HepG2 (cell line): Measurements from ENCODE around the gene B4GALT3. TPM values are rescaled to one million over a fixed set of nuclear protein-coding genes. Genes with fewer than 3 reads are reported as not detected.

Experiments
- BCLAF1 ChIP-seq: fragments of 450-650 bp; IDR thresholded peaks from 2 replicates; pipeline ENCODE4 v1.6.1; 2017; ENCODE audit warnings: mild to moderate bottlenecking
- BORCS8-MEF2B ChIP-seq: sonication (generic); formaldehyde crosslinking; IDR thresholded peaks from 2 replicates; pipeline ENCODE4 v1.8.0; 2022; ENCODE audit warnings: mild to moderate bottlenecking, missing genetic modification reagents
- CCDC6 ChIP-seq: sonication (generic); formaldehyde crosslinking; IDR thresholded peaks from 2 replicates; pipeline ENCODE4 v1.8.1; 2022; ENCODE audit warnings: mild to moderate bottlenecking, missing genetic modification reagents, moderate library complexity
- GATAD2A ChIP-seq: IDR thresholded peaks from 2 replicates; pipeline ENCODE4 v1.6.1; 2016
- HOXA3 ChIP-seq: sonication (generic); formaldehyde crosslinking; IDR thresholded peaks from 2 replicates; pipeline ENCODE4 v1.5.0; 2020; ENCODE audit warnings: missing genetic modification reagents
- IRX3 ChIP-seq: sonication (generic); formaldehyde crosslinking; IDR thresholded peaks from 2 replicates; pipeline ENCODE4 v1.8.1; 2023; ENCODE audit warnings: mild to moderate bottlenecking, low read depth, missing genetic modification reagents, borderline replicate concordance
- MAFK ChIP-seq, 2 experiments: IDR thresholded peaks in 1 of 2; conservative IDR thresholded peaks in 1 of 2; 2 replicates each; pipeline ENCODE4 v1.6.1; 2011; ENCODE audit warnings: improper control_type of control experiment in 2 of 2, low read length in 2 of 2
- MIER3 ChIP-seq: IDR thresholded peaks from 2 replicates; pipeline ENCODE4 v1.6.1; 2016; ENCODE audit warnings: missing compliant biosample characterization, borderline replicate concordance
- NFYC ChIP-seq: IDR thresholded peaks from 2 replicates; pipeline ENCODE4 v1.6.1; 2016; ENCODE audit warnings: missing genetic modification reagents, missing compliant biosample characterization
- ONECUT2 ChIP-seq: sonication (generic); formaldehyde crosslinking; IDR thresholded peaks from 2 replicates; pipeline ENCODE4 v1.4.0; 2020; ENCODE audit warnings: missing genetic modification reagents
- PRPF4 ChIP-seq: fragments of 200-400 bp; formaldehyde crosslinking; IDR thresholded peaks from 2 replicates; pipeline ENCODE4 v1.6.1; 2016; ENCODE audit warnings: low read length, low read depth; ENCODE audit not compliant: poor library complexity, severe bottlenecking
- RXRA ChIP-seq: sonication (generic); formaldehyde crosslinking; IDR thresholded peaks from 2 replicates; pipeline ENCODE4 v1.5.1; 2020; ENCODE audit warnings: missing genetic modification reagents
- THAP9 ChIP-seq: sonication (generic); formaldehyde crosslinking; IDR thresholded peaks from 2 replicates; pipeline ENCODE4; 2020; ENCODE audit warnings: missing genetic modification reagents, mild to moderate bottlenecking, borderline replicate concordance
- ZFP90 ChIP-seq: sonication (generic); formaldehyde crosslinking; IDR thresholded peaks from 2 replicates; pipeline ENCODE4 v1.8.0; 2022; ENCODE audit warnings: missing genetic modification reagents, mild to moderate bottlenecking, inconsistent platforms, borderline replicate concordance
- ZHX2 ChIP-seq, 2 experiments: sonication (generic) in 1 of 2; formaldehyde crosslinking in 1 of 2; IDR thresholded peaks; 2 replicates each; pipeline versions ENCODE4 v1.6.1 to v1.9.0; 2014 to 2022; ENCODE audit warnings: antibody characterized with exemption in 1 of 2, borderline replicate concordance in 1 of 2, inconsistent platforms in 1 of 2, low read depth in 1 of 2, missing genetic modification reagents in 1 of 2
- ZNF160 ChIP-seq: sonication (generic); formaldehyde crosslinking; IDR thresholded peaks from 2 replicates; pipeline ENCODE4 v1.8.0; 2022; ENCODE audit warnings: mild to moderate bottlenecking, inconsistent platforms, missing genetic modification reagents
- polyA plus RNA-seq, 8 experiments: library from polyadenylated mRNA; depleted of rRNA in 3 of 8; stranded (reverse) in 7 of 8; unstranded in 1 of 8; fragments of >200 nt; fragmentation: Illumina TruSeq in 4 of 8; extraction: Trizol in 4 of 8; gene quantifications; 2 replicates each; pipeline versions ENCODE4 v1.2.1 to v1.2.3, GENCODE V29; 2011 to 2016; ENCODE audit warnings: low read depth in 4 of 8, missing spikeins in 1 of 8, mixed read lengths in 1 of 8; ENCODE audit not compliant: insufficient read depth in 1 of 8
- total RNA-seq, 5 experiments: library from RNA; depleted of rRNA; stranded (reverse); fragments of >200 nt; fragmentation: Illumina TruSeq; extraction: Trizol; gene quantifications; 2 replicates each; pipeline ENCODE4 v1.2.3, GENCODE V29; 2016; ENCODE audit warnings: low read depth in 1 of 5

B4GALT3 gene
- total and polyA plus RNA-seq, 2 of the 13 experiments (the other 11 are each of a cell fraction or from before 2014, with no cell fraction given): 35.6 to 40.4 TPM

- TF ChIP-seq ZHX2 (IDR thresholded peaks at IDR 0.05; ENCODE audit: low read depth): no peak
- TF ChIP-seq ZHX2 (CRISPR knock-in tag; IDR thresholded peaks at IDR 0.05; ENCODE audit: borderline replicate concordance): 0 out of 2 replicates have a peak, but pooled peaks have one; percentile 53
- peak; percentile 96 for TF ChIP-seq RXRA (CRISPR knock-in tag)
- peak; percentile 43; the same call in 1 of the 2 replicates for TF ChIP-seq ZNF160 (CRISPR knock-in tag)
- no peak for TF ChIP-seq THAP9 (CRISPR knock-in tag)
- peak; percentile 73 for TF ChIP-seq IRX3 (CRISPR knock-in tag)
- peak; percentile 71; the same call in 1 of the 2 replicates for TF ChIP-seq ZFP90 (CRISPR knock-in tag)
- TF ChIP-seq ONECUT2 (CRISPR knock-in tag): 0 out of 2 replicates have a peak, but pooled peaks have one; percentile 43
- no peak for TF ChIP-seq BCLAF1
- no peak for TF ChIP-seq BORCS8-MEF2B (CRISPR knock-in tag)
- TF ChIP-seq NFYC (CRISPR knock-in tag): peak; percentile 27; the same call in 1 of the 2 replicates
- peak; percentile 88; the same call in 1 of the 2 replicates for TF ChIP-seq MIER3 (CRISPR knock-in tag)
- TF ChIP-seq GATAD2A (CRISPR knock-in tag): peak; percentile 77; the same call in 1 of the 2 replicates
- peak; percentile 56 for TF ChIP-seq PRPF4
- peak; percentile 54; the same call in 1 of the 2 replicates for TF ChIP-seq CCDC6 (CRISPR knock-in tag)
- 0 out of 4 replicates have a peak, but pooled peaks have one; percentile 0 to 4 for TF ChIP-seq MAFK (conservative IDR thresholded peaks at IDR 0.05 in 1 of 2, IDR thresholded peaks at IDR 0.05 in 1 of 2; ENCODE audit: low read length in 2 of 2)
- peak; percentile 75 for TF ChIP-seq HOXA3 (CRISPR knock-in tag)
Measured at GRCh38 chr1:161223805-161224694, 46.7 kb upstream of the B4GALT3 start (continued).
